ENCODE data around the gene DBF4. TPM values are rescaled to one million over a fixed set of nuclear protein-coding genes. Genes with fewer than 3 reads are reported as not detected.

The DBF4 gene
- total and polyA plus RNA-seq, 2 of the 4 experiments (the other 2 are of a cell fraction) = 6.4 to 7.2 TPM

- H3K18ac ChIP-seq (ENCODE audit: low read depth, low read length) = no peak overlapping the region
- no peak overlapping the region for H2AK9ac ChIP-seq (replicated peaks; ENCODE audit: low read depth, low read length, poor library complexity)
- CTCF ChIA-PET = no interaction called here
- WGBS, 2 experiments (ENCODE audit: extremely low coverage in 2 of 2, insufficient read length in 1 of 2) = no CpG with 5 or more reads among the region's 10 CpGs
- no TSS peak for BruUV-seq (replicated peaks)
- H3K56ac ChIP-seq (ENCODE audit: extremely low read depth, insufficient read depth, low read length) = peak overlapping the region; percentile 55
- peak overlapping the region; percentile 61 for H3K4me3 ChIP-seq (ENCODE audit: insufficient read depth, low read depth, low read length)
- dilution Hi-C loops (cut with HindIII; ENCODE audit: low sequenced_read_pairs, unreplicated experiment) (no loop called here), intact Hi-C loops (cut with micrococcal nuclease) (loop anchor here (1.0 to 10.0 kb wide), 5 partner anchors 8 to 723 kb away; partner anchors contain the start of gene DMTF1), in situ Hi-C loops (cut with MboI; ENCODE audit: low sequenced_read_pairs) (loop anchor here (10.0 kb wide), 1 partner anchor 563 kb away; no protein-coding TSS in a partner anchor)
- H3K27ac ChIP-seq (ENCODE audit: insufficient read depth, low read length) = no peak overlapping the region
- H3K27me3 ChIP-seq (ENCODE audit: control insufficient read depth, insufficient read depth, low read length) = no peaks in the 10 kb centered on the region
- H4K8ac ChIP-seq (ENCODE audit: low read depth in 2 of 2, low read length in 2 of 2) = no peak overlapping the region
- H3K79me1 ChIP-seq (ENCODE audit: low read depth in 1 of 2, low read length in 2 of 2) = peaks cover 7 to 24% of the 10 kb centered on the region in 2 experiments; a peak in 3 of 4 replicates
- peak overlapping the region; percentile 69 for H3K9ac ChIP-seq (ENCODE audit: low read depth, low read length)
- peak overlapping the region; percentile 78 for H3K4me2 ChIP-seq (ENCODE audit: low read depth, low read length)
- DNase-seq (peak; percentile 11), ATAC-seq (ENCODE audit: low read depth) (no peak)
- H3K4ac ChIP-seq (ENCODE audit: low read depth, low read length) = no peak overlapping the region
- H3K23ac ChIP-seq (ENCODE audit: low read depth, low read length) = peak overlapping the region; percentile 33; the same call in 1 of the 2 replicates
- H2BK20ac ChIP-seq (ENCODE audit: low read depth, low read length) = no peak overlapping the region
- H3K4me1 ChIP-seq (ENCODE audit: control insufficient read depth, insufficient read depth, low read length) = no peaks in the 10 kb centered on the region
- no peak overlapping the region for H4K5ac ChIP-seq (ENCODE audit: low read depth, low read length)
- peak overlapping the region; percentile 46 for H2BK5ac ChIP-seq (ENCODE audit: low read depth, low read length, poor library complexity, severe bottlenecking)
- H3K36me3 ChIP-seq (ENCODE audit: control insufficient read depth, insufficient read depth, low read length) = no peaks in the 10 kb centered on the region
- H3K14ac ChIP-seq (replicated peaks; ENCODE audit: low read depth, low read length) = no peak overlapping the region; the same call in 1 of the 2 replicates
- no peak overlapping the region for H2AK5ac ChIP-seq (ENCODE audit: low read depth, low read length)
- H2BK120ac ChIP-seq (ENCODE audit: low read depth, low read length) = no peak overlapping the region
- TF ChIP-seq CTCF (conservative IDR thresholded peaks at IDR 0.05; ENCODE audit: low read depth, low read length) (no peak), MAFK (IDR thresholded peaks at IDR 0.05; ENCODE audit: low read depth, low read length) (peak; percentile 95), RCOR1 (IDR thresholded peaks at IDR 0.05; ENCODE audit: insufficient replicate concordance, low read length) (no peak), NFE2L2 (IDR thresholded peaks at IDR 0.05; ENCODE audit: low read depth, low read length) (no peak), FOS (IDR thresholded peaks at IDR 0.05; ENCODE audit: low read depth, low read length) (no peak)
- H4K20me1 ChIP-seq (ENCODE audit: insufficient read depth, low read length) = no peaks in the 10 kb centered on the region
- H2BK15ac ChIP-seq (ENCODE audit: low read depth, low read length) = no peak overlapping the region
- POLR2A ChIA-PET (ENCODE audit: unreplicated experiment) = no interaction called here
- H4K91ac ChIP-seq (ENCODE audit: insufficient read depth, low read depth, low read length) = no peak overlapping the region
- no peaks in the 10 kb centered on the region for H3K9me1 ChIP-seq (ENCODE audit: insufficient read depth, low read length)
- no peaks in the 10 kb centered on the region for H3K9me3 ChIP-seq (ENCODE audit: control insufficient read depth, insufficient read depth, low read length)
- H2AFZ ChIP-seq (replicated peaks; ENCODE audit: low read length, poor library complexity) = no peak overlapping the region
Observed at GRCh38 chr7:87877366-87878040, 1.2 kb downstream of the DBF4 start.

Data from IMR-90 (cell line).